OCI-LY1 (cell line): ENCODE results near the gene SMIM31.

Experiments
- H2AFZ ChIP-seq: fragments of 200-600 bp; sonication (generic), shearing (Covaris generic); 2 replicates; pipeline ENCODE4 v1.6.0; 2014; ENCODE audit warnings: antibody characterized with exemption, mild to moderate bottlenecking, low read length
- H3F3A ChIP-seq: fragments of 200-600 bp; sonication (generic), shearing (Covaris generic); 2 replicates; pipeline ENCODE4 v1.6.0; 2014; ENCODE audit warnings: mild to moderate bottlenecking, antibody characterized with exemption, low read length, moderate library complexity; ENCODE audit not compliant: insufficient read depth
- H3K27ac ChIP-seq: fragments of 200-600 bp; sonication (generic); 2 replicates; pipeline ENCODE4 v1.5.1; 2014; ENCODE audit warnings: low read length, mixed run types, mild to moderate bottlenecking, low read depth; ENCODE audit not compliant: poor library complexity, severe bottlenecking
- H3K27me3 ChIP-seq: fragments of 200-600 bp; sonication (generic); 2 replicates; pipeline ENCODE4 v1.6.0; 2014; ENCODE audit warnings: antibody characterized with exemption, mild to moderate bottlenecking, low read length, moderate library complexity; ENCODE audit not compliant: insufficient read depth
- H3K36me3 ChIP-seq: fragments of 200-600 bp; sonication (generic); 2 replicates; pipeline ENCODE4 v1.6.1; 2014; ENCODE audit warnings: mild to moderate bottlenecking, antibody characterized with exemption, low read length, moderate library complexity, mixed read lengths; ENCODE audit not compliant: insufficient read depth
- H3K4me1 ChIP-seq: fragments of 200-600 bp; sonication (generic); 2 replicates; pipeline ENCODE4 v1.5.1; 2014; ENCODE audit warnings: mild to moderate bottlenecking, low read length, moderate library complexity; ENCODE audit not compliant: insufficient read depth, severe bottlenecking
- H3K4me2 ChIP-seq: fragments of 200-600 bp; sonication (generic), shearing (Covaris generic); 2 replicates; pipeline ENCODE4 v1.6.1; 2014; ENCODE audit warnings: low read length
- H3K4me3 ChIP-seq: fragments of 200-600 bp; sonication (generic); 2 replicates; pipeline ENCODE4 v1.5.1; 2014; ENCODE audit warnings: low read length, low read depth, mild to moderate bottlenecking, mixed read lengths; ENCODE audit not compliant: poor library complexity, severe bottlenecking
- H3K79me2 ChIP-seq: fragments of 200-600 bp; shearing (Covaris generic); 2 replicates; pipeline ENCODE4 v1.6.1; 2016; ENCODE audit warnings: mixed run types, low read length, mixed read lengths; ENCODE audit not compliant: insufficient read depth
- H3K9ac ChIP-seq: fragments of 200-600 bp; sonication (generic), shearing (Covaris generic); 2 replicates; pipeline ENCODE4 v1.6.1; 2014; ENCODE audit warnings: mild to moderate bottlenecking, low read length, mixed read lengths
- H3K9me2 ChIP-seq: fragments of 200-600 bp; sonication (generic), shearing (Covaris generic); 2 replicates; pipeline ENCODE4 v1.6.1; 2014; ENCODE audit warnings: low read depth, mild to moderate bottlenecking, low read length, mixed read lengths
- H3K9me3 ChIP-seq: fragments of 200-600 bp; shearing (Covaris generic); 2 replicates; pipeline ENCODE4 v1.6.1; 2014; ENCODE audit warnings: low read length, mixed read lengths
- H4K20me1 ChIP-seq: fragments of 200-600 bp; sonication (generic), shearing (Covaris generic); 2 replicates; pipeline ENCODE4 v1.6.0; 2016; ENCODE audit warnings: mild to moderate bottlenecking, low read length; ENCODE audit not compliant: insufficient read depth
- CTCF ChIP-seq: fragments of 200-600 bp; sonication (generic), shearing (Covaris generic); IDR thresholded peaks from 2 replicates; pipeline ENCODE4 v1.5.1; 2017; ENCODE audit warnings: mild to moderate bottlenecking, antibody characterized with exemption, low read length, moderate library complexity, mixed read lengths
- EZH2 ChIP-seq: fragments of 200-600 bp; sonication (generic), shearing (Covaris generic); IDR thresholded peaks from 2 replicates; pipeline ENCODE4 v1.8.0; 2017; ENCODE audit warnings: borderline replicate concordance, mixed run types, mild to moderate bottlenecking, antibody characterized with exemption, low read length, moderate library complexity, mixed read lengths

SMIM31 gene

GRCh38 chr4:164768516-164768915, 14.6 kb downstream of the SMIM31 start:
- Histone ChIP-seq H3K27me3 (no peaks in the 10 kb centered on the region), H3K9me2 (no peaks in the 10 kb centered on the region), H3K4me1 (no peaks in the 10 kb centered on the region), H4K20me1 (no peaks in the 10 kb centered on the region), H3K27ac (no peak overlapping the region), H3K79me2 (no peaks in the 10 kb centered on the region), H3K9me3 (no peaks in the 10 kb centered on the region), H3F3A (no peaks in the 10 kb centered on the region), H3K4me2 (no peak overlapping the region), H3K4me3 (no peak overlapping the region), H2AFZ (no peak overlapping the region), H3K36me3 (no peaks in the 10 kb centered on the region), H3K9ac (no peak overlapping the region)
- peak; percentile 52 for TF ChIP-seq CTCF
- no peak for TF ChIP-seq EZH2

GRCh38 chr4:164770010-164770724, 16.2 kb downstream of the SMIM31 start:
- no peaks in the 10 kb centered on the region for H3K4me1 ChIP-seq
- H4K20me1 ChIP-seq, result no peaks in the 10 kb centered on the region
- no peaks in the 10 kb centered on the region for H3K79me2 ChIP-seq
- TF ChIP-seq EZH2, result no peak
- no peak for TF ChIP-seq CTCF
- no peaks in the 10 kb centered on the region for H3F3A ChIP-seq
- no peaks in the 10 kb centered on the region for H3K36me3 ChIP-seq
- H3K4me2 ChIP-seq, result no peak overlapping the region
- H3K9me2 ChIP-seq, result no peaks in the 10 kb centered on the region
- no peak overlapping the region for H3K4me3 ChIP-seq
- no peak overlapping the region for H2AFZ ChIP-seq
- no peaks in the 10 kb centered on the region for H3K9me3 ChIP-seq
- no peaks in the 10 kb centered on the region for H3K27me3 ChIP-seq
- H3K9ac ChIP-seq, result no peak overlapping the region
- H3K27ac ChIP-seq, result no peak overlapping the region

DNA sequence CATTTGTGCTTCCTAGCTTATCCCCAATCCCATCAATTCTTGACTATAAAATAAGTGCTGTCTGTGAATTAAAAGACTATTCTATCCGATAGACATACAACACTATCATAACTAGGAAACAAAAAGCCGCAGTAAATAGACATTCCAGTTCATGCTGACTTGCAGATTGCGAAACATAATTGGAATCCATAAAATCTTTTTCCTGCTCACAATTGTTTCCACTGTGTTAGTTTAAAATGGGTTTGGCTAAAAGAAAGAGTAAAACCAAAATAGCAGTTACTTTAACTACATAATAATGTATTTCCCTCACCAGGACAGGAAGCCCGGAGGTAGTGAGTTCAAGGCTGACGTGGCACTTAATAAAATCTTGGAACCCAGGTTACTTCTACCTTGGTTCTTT, 17.2 kb downstream of the SMIM31 start:
- Histone ChIP-seq H4K20me1 (no peaks in the 10 kb centered on the region), H3K4me2 (no peak overlapping the region), H3K9ac (no peak overlapping the region), H3F3A (no peaks in the 10 kb centered on the region), H3K9me2 (no peaks in the 10 kb centered on the region), H3K9me3 (no peaks in the 10 kb centered on the region), H2AFZ (no peak overlapping the region), H3K27me3 (no peaks in the 10 kb centered on the region), H3K4me1 (no peaks in the 10 kb centered on the region), H3K27ac (no peak overlapping the region), H3K4me3 (no peak overlapping the region), H3K36me3 (no peaks in the 10 kb centered on the region), H3K79me2 (no peaks in the 10 kb centered on the region)
- TF ChIP-seq CTCF (no peak), EZH2 (no peak)
